Common myeloid progenitor, CD34-positive (primary cell): ENCODE data around the gene ZNHIT1.

Source experiments
- CTCF ChIA-PET: fragments of 350-600 bp; sonication (Branson Sonifier 250); formaldehyde crosslinking; loops from one replicate; lab custom pipeline; 2021; ENCODE audit warnings: antibody characterized with exemption; lab: Charles Lee
- POLR2A ChIA-PET: fragments of 350-600 bp; sonication (Branson Sonifier 250); formaldehyde crosslinking; loops from one replicate; lab custom pipeline; 2021; ENCODE audit warnings: antibody characterized with exemption; lab: Charles Lee
- DNase-seq, 3 donors: peaks; one replicate each; pipeline versions ENCODE4 v3.0.0 to v3.0.0-alpha.2; 2013
- H3K27ac ChIP-seq, 2 experiments: 1 replicate in 1 of 2; 2 replicates in 1 of 2; pipeline ENCODE4 v1.7.0; 2013; ENCODE audit warnings: inconsistent platforms in 2 of 2, low read length in 2 of 2, mild to moderate bottlenecking in 2 of 2, low read depth in 1 of 2, moderate library complexity in 1 of 2; ENCODE audit not compliant: severe bottlenecking in 2 of 2, insufficient read depth in 1 of 2, poor library complexity in 1 of 2
- H3K27me3 ChIP-seq, 5 experiments: replicated peaks in 2 of 5; 1 replicate in 3 of 5; 2 replicates in 2 of 5; pipeline versions ENCODE4 v1.6.1 to v1.7.0; 2013; ENCODE audit warnings: low read length in 4 of 5, mild to moderate bottlenecking in 2 of 5, moderate library complexity in 2 of 5, inconsistent platforms in 1 of 5; ENCODE audit not compliant: insufficient read depth in 5 of 5, control insufficient read depth in 4 of 5
- H3K36me3 ChIP-seq, 4 experiments: 1 replicate in 2 of 4; 2 replicates in 2 of 4; pipeline versions ENCODE4 v1.6.1 to v1.7.0; 2013; ENCODE audit warnings: low read length in 3 of 4, control low read depth in 1 of 4, mild to moderate bottlenecking in 1 of 4; ENCODE audit not compliant: control insufficient read depth in 4 of 4, insufficient read depth in 4 of 4
- H3K4me1 ChIP-seq, 4 experiments: 1 replicate in 3 of 4; 2 replicates in 1 of 4; pipeline versions ENCODE4 v1.6.1 to v1.7.1; 2013; ENCODE audit warnings: low read length in 3 of 4, mild to moderate bottlenecking in 3 of 4, control low read depth in 1 of 4, inconsistent platforms in 1 of 4, moderate library complexity in 1 of 4; ENCODE audit not compliant: control insufficient read depth in 4 of 4, insufficient read depth in 4 of 4; ENCODE audit errors: control extremely low read depth in 1 of 4
- H3K4me3 ChIP-seq, 7 experiments: 1 replicate in 4 of 7; 2 replicates in 3 of 7; pipeline versions ENCODE4 v1.5.1 to v1.7.0; 2013; ENCODE audit warnings: mild to moderate bottlenecking in 7 of 7, low read length in 6 of 7, moderate library complexity in 6 of 7, inconsistent platforms in 2 of 7, low read depth in 2 of 7, control low read depth in 1 of 7; ENCODE audit not compliant: insufficient read depth in 4 of 7, control insufficient read depth in 1 of 7; ENCODE audit errors: extremely low read depth in 1 of 7
- H3K9me3 ChIP-seq, 5 experiments: 1 replicate in 4 of 5; 2 replicates in 1 of 5; pipeline versions ENCODE4 v1.6.1 to v1.7.1; 2013; ENCODE audit warnings: low read length in 4 of 5, mild to moderate bottlenecking in 2 of 5, inconsistent platforms in 1 of 5, low read depth in 1 of 5, moderate library complexity in 1 of 5; ENCODE audit not compliant: control insufficient read depth in 4 of 5, insufficient read depth in 2 of 5; ENCODE audit errors: control extremely low read depth in 1 of 5
- WGBS: methylation state at CpG from one replicate; pipeline ENCODE4 v1.1.5; 2013; ENCODE audit not compliant: insufficient coverage; 5-methylcytosine and 5-hydroxymethylcytosine counted together

The ZNHIT1 gene

DNA sequence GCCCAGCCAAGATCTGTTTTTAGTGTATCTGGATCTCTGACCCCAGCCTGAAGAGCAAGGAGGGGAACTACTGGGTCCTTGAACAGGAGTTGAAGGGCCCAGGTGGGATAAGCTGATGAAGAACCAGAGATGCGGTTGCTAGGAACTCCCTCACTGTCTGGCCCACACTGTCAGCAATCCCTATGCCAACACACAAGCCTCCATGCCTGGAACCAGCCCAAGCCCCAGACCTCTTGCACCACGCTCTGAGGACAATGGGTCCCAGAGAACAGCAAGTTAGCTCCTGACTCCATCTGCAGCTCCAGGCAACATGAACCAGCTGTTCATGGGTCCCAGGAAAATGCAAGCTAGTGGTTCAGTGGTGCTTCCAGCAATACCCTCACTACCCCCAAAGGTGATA lies 40.3 kb upstream of the ZNHIT1 start:
- 100% methylated on average over 2 of the region's 2 CpGs for WGBS
- H3K9me3 ChIP-seq: no peaks in the 10 kb centered on the region
- peaks cover 20 to 98% (median 43%) of the 10 kb centered on the region in 5 experiments for H3K27me3 ChIP-seq
- DNase-seq: no peak
- ChIA-PET POLR2A (interaction anchor here (0.6 to 0.7 kb wide), 3 partner anchors 8 to 64 kb away, joined by 3 to 5 read pairs (median 3); no protein-coding TSS in a partner anchor), CTCF (interaction anchor here (0.6 to 2.3 kb wide), 3 partner anchors 15 to 86 kb away, joined by 3 to 8 read pairs (median 4); no protein-coding TSS in a partner anchor)
- H3K27ac ChIP-seq: no peak overlapping the region
- H3K4me3 ChIP-seq: no peak overlapping the region
- peaks cover 0 to 32% (median 18%) of the 10 kb centered on the region in 4 experiments for H3K4me1 ChIP-seq
- no peaks in the 10 kb centered on the region for H3K36me3 ChIP-seq

DNA sequence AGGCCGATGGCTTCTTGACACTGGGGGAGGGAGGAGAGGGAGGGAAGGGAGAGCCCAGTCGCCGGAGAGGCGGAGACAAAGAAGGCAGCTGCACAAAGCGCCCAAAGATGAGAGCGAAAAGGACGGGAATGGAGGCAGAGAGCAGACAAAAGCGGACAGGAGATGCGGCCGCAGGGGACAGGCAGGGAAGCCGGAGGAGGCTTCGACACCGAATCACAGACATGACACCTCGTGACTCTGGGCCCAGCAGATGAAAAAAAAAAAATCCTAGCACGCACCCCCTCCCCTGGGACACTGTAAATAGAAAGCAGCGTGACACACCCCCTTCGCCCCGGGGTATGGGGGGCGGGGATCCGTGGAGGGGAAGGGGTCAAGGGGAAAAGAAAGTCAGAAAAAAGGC lies 38.8 kb upstream of the ZNHIT1 start:
- WGBS: 3% methylated on average over 11 of the region's 20 CpGs
- DNase-seq: peak in 1 of 3 donors; percentile 38
- Histone ChIP-seq H3K4me1 (peaks cover 0 to 17% (median 7%) of the 10 kb centered on the region in 4 experiments), H3K27ac (no peak overlapping the region), H3K4me3 (no peak overlapping the region), H3K9me3 (no peaks in the 10 kb centered on the region), H3K36me3 (no peaks in the 10 kb centered on the region), H3K27me3 (peaks cover 21 to 85% (median 43%) of the 10 kb centered on the region in 5 experiments)
- CTCF ChIA-PET: no interaction called here
- POLR2A ChIA-PET: no interaction called here

DNA sequence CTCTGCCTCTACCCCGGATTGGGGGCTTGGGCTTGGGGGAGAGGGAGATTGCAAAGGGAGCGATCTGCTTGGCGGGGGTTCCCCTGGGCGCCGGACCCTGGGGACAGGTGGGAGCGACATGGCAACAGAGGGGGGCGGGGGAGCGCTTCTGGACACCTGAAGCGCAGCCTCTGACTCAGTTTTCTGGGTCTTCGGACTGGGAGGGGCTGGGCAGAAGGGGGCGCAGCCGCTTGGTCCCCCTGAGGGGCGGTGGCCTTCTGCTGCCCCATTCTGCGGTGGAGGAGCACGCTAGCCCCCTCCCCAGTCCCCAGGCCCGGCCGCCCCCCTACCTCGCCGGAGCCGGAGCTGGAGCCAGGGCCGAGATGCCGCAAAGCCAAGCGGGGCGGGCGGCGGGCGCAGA lies 38.3 kb upstream of the ZNHIT1 start:
- H3K9me3 ChIP-seq: no peaks in the 10 kb centered on the region
- peaks cover 21 to 85% (median 40%) of the 10 kb centered on the region in 5 experiments for H3K27me3 ChIP-seq
- no peak for DNase-seq
- no peak overlapping the region for H3K27ac ChIP-seq
- H3K36me3 ChIP-seq: no peaks in the 10 kb centered on the region
- peak overlapping the region in 1 of 7 experiments; percentile 36 for H3K4me3 ChIP-seq
- POLR2A ChIA-PET: no interaction called here
- H3K4me1 ChIP-seq: peaks cover 0 to 13% (median 4%) of the 10 kb centered on the region in 4 experiments
- 3% methylated on average over 25 of the region's 27 CpGs for WGBS
- CTCF ChIA-PET: interaction anchor here (2.1 kb wide), 1 partner anchor 13 kb away, joined by 7 read pairs; no protein-coding TSS in a partner anchor

DNA sequence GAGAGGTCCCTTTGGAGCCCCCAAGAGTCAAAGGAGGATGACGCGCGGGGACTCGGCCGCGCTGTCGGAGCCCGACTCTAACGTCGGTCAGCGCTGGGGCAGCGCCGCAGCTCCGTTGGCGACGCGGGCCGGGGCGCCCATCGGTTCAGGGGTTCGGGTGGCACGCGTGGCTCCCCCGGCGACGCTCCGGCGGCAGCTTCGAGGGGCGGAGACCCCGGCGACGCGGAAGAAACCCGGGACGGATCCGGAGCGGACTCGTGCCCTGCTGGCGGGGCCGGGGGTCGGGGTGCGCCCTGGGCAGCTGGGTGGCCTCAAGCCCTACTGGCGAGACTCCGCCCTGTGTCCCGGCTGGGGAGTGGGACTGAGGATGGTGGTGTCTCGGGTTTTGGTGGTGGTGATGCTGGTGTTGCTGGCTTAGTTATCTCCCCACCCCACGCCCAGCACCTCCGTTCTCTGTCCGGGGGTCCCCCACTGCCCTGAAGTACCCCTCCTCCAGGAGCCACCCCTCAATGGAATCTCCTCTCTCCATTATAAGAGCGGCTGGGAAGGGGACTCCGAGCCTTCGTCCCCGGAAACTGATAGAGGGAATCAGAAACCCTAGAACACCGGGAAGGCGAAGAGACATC lies 37.7 kb upstream of the ZNHIT1 start, which contains the start of gene NAT16:
Gene NAT16 (minus strand): TSS at position 164 of the 626 bp plus-strand sequence. CDS start 5,486 bp downstream, outside the sequence.
- H3K4me3 ChIP-seq: peak within 1 kb of the TSS in 1 of 7 experiments; percentile 36
- 3% methylated on average over 40 of the region's 56 CpGs for WGBS
- CTCF ChIA-PET: interaction anchor here (2.1 kb wide), 1 partner anchor 12 kb away, joined by 7 read pairs; no protein-coding TSS in a partner anchor

DNA sequence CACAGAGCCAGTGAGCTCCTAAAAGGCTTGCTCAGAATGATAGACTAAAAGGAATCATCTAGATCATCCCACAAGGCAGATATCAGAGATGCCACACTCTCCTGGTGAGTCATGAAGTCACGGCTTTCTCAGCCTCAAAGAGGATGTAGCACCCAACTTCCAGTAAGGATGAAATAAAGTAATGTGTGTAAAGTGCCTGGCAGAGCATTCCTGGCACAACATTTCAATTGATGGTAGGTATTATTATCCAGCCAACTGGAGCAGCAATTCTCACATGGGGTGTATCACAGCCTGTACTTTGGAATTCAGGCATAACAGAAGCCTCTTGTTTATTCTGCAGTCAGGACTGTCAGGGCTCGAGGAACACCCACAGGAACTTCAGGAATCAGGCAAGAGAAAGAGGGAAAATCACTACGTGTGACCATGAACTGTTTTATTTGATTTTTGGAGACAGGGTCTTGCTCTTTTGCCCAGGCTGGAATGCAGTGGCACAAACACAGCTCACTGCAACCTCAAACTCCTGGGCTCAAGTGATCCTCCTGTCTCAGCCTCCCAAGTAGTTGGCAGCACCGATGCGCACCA lies 32.6 kb upstream of the ZNHIT1 start:
- H3K27me3 ChIP-seq: peaks cover 8 to 34% (median 12%) of the 10 kb centered on the region in 5 experiments
- H3K27ac ChIP-seq: no peak overlapping the region
- CTCF ChIA-PET: interaction anchor here (0.9 to 3.2 kb wide), 4 partner anchors 8 to 15 kb away, joined by 3 to 19 read pairs (median 4); no protein-coding TSS in a partner anchor
- no peak for DNase-seq
- H3K9me3 ChIP-seq: no peaks in the 10 kb centered on the region
- H3K36me3 ChIP-seq: no peaks in the 10 kb centered on the region
- WGBS: 80% methylated on average over 4 of the region's 5 CpGs
- peaks cover 0 to under 1% (median 0%) of the 10 kb centered on the region in 4 experiments for H3K4me1 ChIP-seq
- POLR2A ChIA-PET: interaction anchor here (0.6 kb wide), 1 partner anchor 8 kb away, joined by 3 read pairs; no protein-coding TSS in a partner anchor
- no peak overlapping the region for H3K4me3 ChIP-seq

More for the DNA sequence above, 37.7 kb upstream of the ZNHIT1 start, which contains the start of gene NAT16:
- no peaks in the 10 kb centered on the region for H3K36me3 ChIP-seq
- peaks cover 0 to 13% (median 4%) of the 10 kb centered on the region in 4 experiments for H3K4me1 ChIP-seq
- H3K27me3 ChIP-seq: peaks cover 22 to 82% (median 35%) of the 10 kb centered on the region in 5 experiments
- DNase-seq: peak in 1 of 3 donors; percentile 36
- H3K27ac ChIP-seq: no peak within 1 kb of the TSS
- H3K9me3 ChIP-seq: no peaks in the 10 kb centered on the region
- POLR2A ChIA-PET: no interaction called here

DNA sequence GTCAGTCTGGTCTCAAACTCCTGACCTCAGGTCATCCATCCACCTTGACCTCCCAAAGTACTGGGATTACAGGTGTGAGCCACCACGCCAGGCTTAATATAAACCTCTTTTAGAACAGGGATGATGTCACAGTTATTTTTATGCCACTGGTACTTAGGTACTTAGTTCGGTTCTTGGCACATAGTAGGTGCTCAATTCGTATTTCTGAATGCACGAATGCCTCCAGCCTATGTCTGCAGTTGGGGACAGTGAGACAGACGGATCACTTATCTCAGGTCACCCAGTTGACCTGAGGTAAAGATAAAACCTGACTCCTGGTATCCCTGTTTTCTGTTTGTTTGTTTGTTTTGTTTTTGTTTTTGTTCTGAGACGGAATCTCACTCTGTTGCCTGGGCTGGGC lies 31.8 kb upstream of the ZNHIT1 start:
- H3K27me3 ChIP-seq: peaks cover 3 to 25% (median 12%) of the 10 kb centered on the region in 5 experiments
- no peak for DNase-seq
- H3K9me3 ChIP-seq: no peaks in the 10 kb centered on the region
- POLR2A ChIA-PET: no interaction called here
- CTCF ChIA-PET: interaction anchor here (0.6 to 1.1 kb wide), 3 partner anchors 15 to 292 kb away, joined by 3 read pairs; no protein-coding TSS in a partner anchor
- H3K36me3 ChIP-seq: no peaks in the 10 kb centered on the region
- WGBS: 89% methylated on average over 4 of the region's 6 CpGs
- H3K27ac ChIP-seq: no peak overlapping the region
- H3K4me1 ChIP-seq: no peaks in the 10 kb centered on the region
- H3K4me3 ChIP-seq: no peak overlapping the region
